Measurements from ENCODE around the gene ADNP2. TPM values are rescaled to one million over a fixed set of nuclear protein-coding genes. Genes with fewer than 3 reads are reported as not detected.

The ADNP2 gene
- total and polyA plus RNA-seq, 2 donors (not counting 1 experiment from before 2014, with no cell fraction given), result 4.7 to 14.7 TPM

- intact Hi-C loops (cut with micrococcal nuclease), result loop anchor here (2.0 to 10.0 kb wide), 4 partner anchors 114 to 351 kb away; partner anchors contain the start of genes KCNG2, RBFA, SLC66A2 and TXNL4A
- ChIA-PET CTCF (interaction anchor here (1.0 to 3.2 kb wide), 2 partner anchors 10 to 769 kb away, joined by 3 to 21 read pairs; no protein-coding TSS in a partner anchor), POLR2A (interaction anchor here (0.5 to 0.6 kb wide), 2 partner anchors 20 to 757 kb away, joined by 3 to 4 read pairs; no protein-coding TSS in a partner anchor)
- Histone ChIP-seq H3K27me3 (replicated peaks in 1 of 4; ENCODE audit: control extremely low read depth in 1 of 4, control insufficient read depth in 3 of 4, insufficient read depth in 4 of 4, low read length in 3 of 4) (no peaks in the 10 kb centered on the region), H3K4me3 (ENCODE audit: control extremely low read depth in 1 of 5, extremely low read depth in 1 of 5, insufficient read depth in 1 of 5, low read depth in 2 of 5, low read length in 4 of 5) (peak overlapping the region; percentile 55 to 76 (median 66)), H3K4me1 (ENCODE audit: control insufficient read depth in 2 of 2, insufficient read depth in 2 of 2, low read length in 2 of 2) (peaks cover 10 to 11% of the 10 kb centered on the region in 2 donors), H3K27ac (ENCODE audit: low read length in 2 of 2) (no peak overlapping the region), H3K36me3 (replicated peaks in 1 of 2; ENCODE audit: control extremely low read depth in 1 of 2, control insufficient read depth in 1 of 2, extremely low read depth in 1 of 2, insufficient read depth in 2 of 2, low read length in 1 of 2) (no peaks in the 10 kb centered on the region), H3K4me2 (replicated peaks; ENCODE audit: low read depth, low read length, poor library complexity, severe bottlenecking) (peak overlapping the region; percentile 89), H3K9me3 (ENCODE audit: control extremely low read depth in 1 of 3, control insufficient read depth in 2 of 3, insufficient read depth in 1 of 3, low read length in 2 of 3) (no peaks in the 10 kb centered on the region), H3K79me2 (ENCODE audit: control insufficient read depth, insufficient read depth, low read length) (no peaks in the 10 kb centered on the region), H4K20me1 (ENCODE audit: control insufficient read depth, insufficient read depth, low read length, poor library complexity, severe bottlenecking) (no peaks in the 10 kb centered on the region), H3K9ac (ENCODE audit: low read length) (peak overlapping the region; percentile 75), H2AFZ (ENCODE audit: insufficient read depth, low read depth, low read length, poor library complexity, severe bottlenecking) (peak overlapping the region; percentile 76)
- H3K27me3 Mint-ChIP-seq, result no peaks in the 10 kb centered on the region
- DNase-seq (peak; percentile 55), ATAC-seq (ENCODE audit: low read depth) (peak; percentile 29)
- TF ChIP-seq CTCF (IDR thresholded peaks at IDR 0.05) (no peak), EZH2 (IDR thresholded peaks at IDR 0.05; ENCODE audit: borderline replicate concordance, insufficient read depth, low read depth, low read length, poor library complexity, severe bottlenecking) (no peak)
- H3K9me3 Mint-ChIP-seq (ENCODE audit: insufficient read depth), result no peaks in the 10 kb centered on the region
- peaks cover 20% of the 10 kb centered on the region for H3K4me1 Mint-ChIP-seq
- WGBS (ENCODE audit: insufficient coverage), result 67% methylated on average over 26 of the region's 34 CpGs
- peak overlapping the region; percentile 17 for H3K27ac Mint-ChIP-seq
- H3K4me3 Mint-ChIP-seq, result peak overlapping the region; percentile 94
These were observed 39.5 kb downstream of the ADNP2 start for GRCh38 chr18:80148326-80149199.

- H2AFZ ChIP-seq (ENCODE audit: insufficient read depth, low read depth, low read length, poor library complexity, severe bottlenecking), result no peak overlapping the region
- peaks cover 10 to 11% of the 10 kb centered on the region in 2 donors for H3K4me1 ChIP-seq (ENCODE audit: control insufficient read depth in 2 of 2, insufficient read depth in 2 of 2, low read length in 2 of 2)
- H4K20me1 ChIP-seq (ENCODE audit: control insufficient read depth, insufficient read depth, low read length, poor library complexity, severe bottlenecking), result no peaks in the 10 kb centered on the region
- ChIA-PET POLR2A (no interaction called here), CTCF (no interaction called here)
- H3K36me3 ChIP-seq (replicated peaks in 1 of 2; ENCODE audit: control extremely low read depth in 1 of 2, control insufficient read depth in 1 of 2, extremely low read depth in 1 of 2, insufficient read depth in 2 of 2, low read length in 1 of 2), result no peaks in the 10 kb centered on the region
- H3K79me2 ChIP-seq (ENCODE audit: control insufficient read depth, insufficient read depth, low read length), result no peaks in the 10 kb centered on the region
- DNase-seq (no peak), ATAC-seq (ENCODE audit: low read depth) (no peak)
- H3K27ac Mint-ChIP-seq, result no peak overlapping the region
- TF ChIP-seq CTCF (IDR thresholded peaks at IDR 0.05) (no peak), EZH2 (IDR thresholded peaks at IDR 0.05; ENCODE audit: borderline replicate concordance, insufficient read depth, low read depth, low read length, poor library complexity, severe bottlenecking) (no peak)
- H3K27me3 Mint-ChIP-seq, result no peaks in the 10 kb centered on the region
- no peak overlapping the region for H3K4me3 ChIP-seq (ENCODE audit: control extremely low read depth in 1 of 5, extremely low read depth in 1 of 5, insufficient read depth in 1 of 5, low read depth in 2 of 5, low read length in 4 of 5)
- no peak overlapping the region for H3K4me2 ChIP-seq (replicated peaks; ENCODE audit: low read depth, low read length, poor library complexity, severe bottlenecking)
- H3K9me3 ChIP-seq (ENCODE audit: control extremely low read depth in 1 of 3, control insufficient read depth in 2 of 3, insufficient read depth in 1 of 3, low read length in 2 of 3), result no peaks in the 10 kb centered on the region
- intact Hi-C loops (cut with micrococcal nuclease), result loop anchor here (2.0 to 10.0 kb wide), 4 partner anchors 115 to 352 kb away; partner anchors contain the start of genes KCNG2, RBFA, SLC66A2 and TXNL4A
- H3K27me3 ChIP-seq (replicated peaks in 1 of 4; ENCODE audit: control extremely low read depth in 1 of 4, control insufficient read depth in 3 of 4, insufficient read depth in 4 of 4, low read length in 3 of 4), result no peaks in the 10 kb centered on the region
- no peak overlapping the region for H3K9ac ChIP-seq (ENCODE audit: low read length)
- no peak overlapping the region for H3K4me3 Mint-ChIP-seq
- H3K27ac ChIP-seq (ENCODE audit: low read length in 2 of 2), result no peak overlapping the region
- peaks cover 26% of the 10 kb centered on the region for H3K4me1 Mint-ChIP-seq
- H3K9me3 Mint-ChIP-seq (ENCODE audit: insufficient read depth), result no peaks in the 10 kb centered on the region
These were observed 40.6 kb downstream of the ADNP2 start for GRCh38 chr18:80149667-80150066.

Measured in B cell (primary cell).